Large intestine (tissue), 3 donors: ENCODE measurements around the gene ZCCHC14. TPM values are rescaled to one million over a fixed set of nuclear protein-coding genes. Genes with fewer than 3 reads are reported as not detected.
"Not testable (repeated sequence)": the region's sequence is repeated elsewhere in the genome, so short reads cannot be mapped to it uniquely, and the experiment has no call there.

Experiments used
- DNase-seq, 2 donors: peaks; one replicate each; pipeline versions ENCODE4 v3.0.0 to v3.0.0-alpha.2; 2013
- H3K27ac ChIP-seq: one replicate; pipeline ENCODE4 v1.5.1; 2013; ENCODE audit warnings: low read length
- H3K27me3 ChIP-seq: 2 replicates; pipeline ENCODE4 v1.6.1; 2013; ENCODE audit warnings: low read length; ENCODE audit not compliant: control insufficient read depth, insufficient read depth
- H3K36me3 ChIP-seq: 2 replicates; pipeline ENCODE4 v1.6.1; 2013; ENCODE audit warnings: low read length; ENCODE audit not compliant: control insufficient read depth, insufficient read depth
- H3K4me1 ChIP-seq: one replicate; pipeline ENCODE4 v1.6.1; 2013; ENCODE audit warnings: low read length; ENCODE audit not compliant: control insufficient read depth, insufficient read depth
- H3K4me3 ChIP-seq: one replicate; pipeline ENCODE4 v1.5.1; 2013; ENCODE audit warnings: low read length
- H3K9me3 ChIP-seq: one replicate; pipeline ENCODE4 v1.6.1; 2013; ENCODE audit warnings: mild to moderate bottlenecking, low read depth, low read length, moderate library complexity; ENCODE audit not compliant: control insufficient read depth
- WGBS: methylation state at CpG from one replicate; pipeline ENCODE4 v1.1.5; 2013; ENCODE audit warnings: low lambda C conversion rate; ENCODE audit not compliant: insufficient coverage; 5-methylcytosine and 5-hydroxymethylcytosine counted together
- polyA plus RNA-seq: library from polyadenylated mRNA; unstranded; fragments of 120-200 nt; gene quantifications from one replicate; pipeline ENCODE4 v1.2.1, GENCODE V29; 2013

Gene ZCCHC14
- polyA plus RNA-seq, 1 donor: 40.9 TPM

- Histone ChIP-seq H3K27me3 (no peaks in the 10 kb centered on the region), H3K27ac (no peak overlapping the region), H3K36me3 (no peaks in the 10 kb centered on the region), H3K4me1 (no peaks in the 10 kb centered on the region), H3K9me3 (peaks cover 3% of the 10 kb centered on the region), H3K4me3 (no peak overlapping the region)
- no CpG with 5 or more reads among the region's 25 CpGs for WGBS
- no peak for DNase-seq
These were observed 14.7 kb upstream of the ZCCHC14 start for GRCh38 chr16:87507351-87508069.

GRCh38 chr16:87506423-87507350, 13.9 kb upstream of the ZCCHC14 start:
- Histone ChIP-seq H3K36me3 (no peaks in the 10 kb centered on the region), H3K27me3 (no peaks in the 10 kb centered on the region), H3K4me1 (no peaks in the 10 kb centered on the region), H3K9me3 (peaks cover 8% of the 10 kb centered on the region), H3K27ac (no peak overlapping the region), H3K4me3 (no peak overlapping the region)
- no peak for DNase-seq
- WGBS: no CpG with 5 or more reads among the region's 13 CpGs

- DNase-seq: no peak
- no peaks in the 10 kb centered on the region for H3K36me3 ChIP-seq
- no peaks in the 10 kb centered on the region for H3K4me1 ChIP-seq
- WGBS: 100% methylated on average over 1 of the region's 2 CpGs
- no peak overlapping the region for H3K27ac ChIP-seq
- H3K27me3 ChIP-seq: no peaks in the 10 kb centered on the region
- H3K9me3 ChIP-seq: peaks cover 8% of the 10 kb centered on the region
- no peak overlapping the region for H3K4me3 ChIP-seq
These were observed 13.0 kb upstream of the ZCCHC14 start for GRCh38 chr16:87505834-87506233.

GRCh38 chr16:87503232-87503937, 10.6 kb upstream of the ZCCHC14 start:
- not testable (repeated sequence) for H3K27me3 ChIP-seq, H3K4me3 ChIP-seq, H3K9me3 ChIP-seq, H3K36me3 ChIP-seq, H3K4me1 ChIP-seq, H3K27ac ChIP-seq, DNase-seq
- no CpG with 5 or more reads among the region's 18 CpGs for WGBS

DNA sequence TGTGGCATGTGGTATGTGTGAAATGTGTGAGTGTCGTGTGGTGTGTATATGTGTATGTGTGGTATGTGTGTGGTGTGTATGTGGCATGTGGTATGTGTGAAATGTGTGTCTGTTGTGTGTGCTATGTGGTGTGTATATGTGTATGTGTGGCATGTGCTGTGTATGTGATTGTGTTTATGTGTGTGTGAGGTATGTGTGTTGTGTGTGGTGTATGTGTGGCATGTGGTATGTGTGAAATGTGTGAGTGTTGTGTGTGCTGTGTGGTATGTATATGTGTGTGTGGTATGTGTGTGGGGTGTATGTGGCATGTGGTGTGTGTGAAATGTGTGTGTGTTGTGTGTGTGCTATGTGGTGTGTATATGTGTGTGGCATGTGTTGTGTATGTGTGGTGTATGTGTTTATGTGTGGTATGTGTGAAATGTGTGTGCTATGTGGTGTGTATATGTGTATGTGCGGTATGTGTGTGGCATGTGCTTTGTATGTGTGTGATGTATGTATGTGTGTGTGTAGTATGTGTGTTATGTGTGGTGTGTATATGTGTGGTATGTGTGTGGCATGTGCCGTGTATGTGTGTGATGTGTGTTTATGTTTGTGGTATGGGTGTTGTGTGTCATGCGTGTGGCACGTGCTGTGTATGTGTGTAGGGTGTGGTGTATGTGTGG, 9.6 kb upstream of the ZCCHC14 start:
- H3K27me3 ChIP-seq: no peaks in the 10 kb centered on the region
- no peak for DNase-seq
- H3K27ac ChIP-seq: no peak overlapping the region
- peaks cover 6% of the 10 kb centered on the region for H3K4me1 ChIP-seq
- H3K36me3 ChIP-seq: no peaks in the 10 kb centered on the region
- no peak overlapping the region for H3K4me3 ChIP-seq
- peaks cover 5% of the 10 kb centered on the region for H3K9me3 ChIP-seq
- 100% methylated on average over 1 of the region's 5 CpGs for WGBS

DNA sequence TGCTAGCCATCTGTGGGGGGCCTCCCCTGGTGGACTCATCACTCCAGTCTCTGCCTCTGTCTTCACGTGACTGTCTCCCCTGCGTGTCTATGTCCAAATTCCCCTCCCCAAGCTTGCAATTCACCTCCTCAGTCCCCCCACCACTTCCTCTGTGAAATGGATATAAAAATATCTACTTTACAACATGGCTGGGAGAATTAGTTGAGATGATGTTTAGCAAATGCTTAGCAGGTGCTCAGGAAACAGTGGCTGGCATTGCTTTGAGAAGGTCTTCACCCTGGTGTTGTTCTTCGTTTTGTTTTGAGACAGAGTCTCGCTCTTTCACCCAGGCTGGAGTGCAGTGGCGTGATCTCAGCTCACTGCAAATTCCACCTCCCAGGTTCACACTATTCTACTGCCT, 8.3 kb upstream of the ZCCHC14 start:
- no peaks in the 10 kb centered on the region for H3K27me3 ChIP-seq

DNA sequence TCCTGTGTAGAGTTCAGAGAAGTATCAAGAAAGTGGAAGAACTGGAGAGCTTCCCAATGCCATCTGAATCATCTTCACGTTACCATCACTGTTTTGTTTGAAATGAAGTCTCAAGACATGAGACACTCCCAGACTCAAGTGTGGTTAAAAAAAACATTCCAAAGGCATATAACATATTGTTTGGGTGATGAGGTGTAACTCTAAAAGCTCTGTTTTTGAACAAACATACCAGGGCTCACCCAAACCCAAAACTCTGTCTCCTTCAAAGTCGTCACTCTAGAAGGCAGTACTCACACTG, 6.3 kb upstream of the ZCCHC14 start:
- H3K9me3 ChIP-seq: peaks cover 5% of the 10 kb centered on the region
- 80% methylated on average over 1 of the region's 2 CpGs for WGBS
- H3K27ac ChIP-seq: no peak overlapping the region
- H3K4me1 ChIP-seq: peaks cover 31% of the 10 kb centered on the region
- no peaks in the 10 kb centered on the region for H3K27me3 ChIP-seq
- H3K36me3 ChIP-seq: no peaks in the 10 kb centered on the region
- H3K4me3 ChIP-seq: no peak overlapping the region
- DNase-seq: no peak

More for the DNA sequence above, 8.3 kb upstream of the ZCCHC14 start:
- Histone ChIP-seq H3K4me3 (no peak overlapping the region), H3K9me3 (peaks cover 5% of the 10 kb centered on the region), H3K36me3 (no peaks in the 10 kb centered on the region), H3K4me1 (peaks cover 17% of the 10 kb centered on the region), H3K27ac (no peak overlapping the region)
- 100% methylated on average over 1 of the region's 5 CpGs for WGBS
- DNase-seq: no peak

DNA sequence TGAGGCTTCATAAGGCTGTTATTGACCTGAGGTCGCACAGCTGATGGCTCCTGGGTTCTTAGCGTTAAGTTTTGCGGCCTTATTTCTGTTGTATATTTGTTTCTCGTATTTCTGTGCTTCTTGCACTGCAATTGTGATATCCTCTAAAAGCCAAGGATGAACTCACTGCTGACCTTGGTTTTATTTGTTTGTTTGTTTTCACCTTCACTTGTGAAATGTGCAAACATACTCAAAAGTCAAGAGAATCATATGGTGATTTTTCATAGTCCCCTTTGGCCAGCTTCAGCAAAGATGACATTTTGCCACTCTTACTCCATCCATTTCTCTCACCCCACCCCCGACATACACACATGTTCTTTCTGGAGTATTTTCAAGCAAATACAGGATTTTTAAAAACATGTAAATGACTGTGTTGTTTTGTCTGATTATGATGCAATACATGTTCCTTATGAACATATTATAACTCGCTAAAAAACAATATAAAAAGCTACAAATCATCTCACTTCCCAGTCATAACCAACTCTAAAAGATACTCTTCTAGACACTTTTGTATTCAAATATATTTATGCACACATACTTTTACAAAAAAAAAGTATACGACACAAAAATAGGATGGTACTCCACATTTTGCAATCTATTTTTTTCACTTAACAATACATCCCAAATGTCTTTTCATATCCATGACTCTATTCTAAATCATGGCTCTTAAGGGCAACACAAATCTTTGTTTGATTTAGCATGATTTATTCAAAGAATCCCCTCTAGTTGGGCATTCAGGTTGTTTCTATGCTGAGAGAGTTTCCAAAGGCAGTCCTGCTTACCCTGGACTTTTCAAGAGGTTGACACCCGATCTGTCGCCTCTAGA, 5.7 kb upstream of the ZCCHC14 start:
- Histone ChIP-seq H3K36me3 (no peaks in the 10 kb centered on the region), H3K27ac (peak overlapping the region; percentile 82), H3K4me1 (peaks cover 35% of the 10 kb centered on the region), H3K9me3 (peaks cover 5% of the 10 kb centered on the region), H3K4me3 (no peak overlapping the region), H3K27me3 (no peaks in the 10 kb centered on the region)
- DNase-seq: no peak
- 86% methylated on average over 3 of the region's 9 CpGs for WGBS

DNA sequence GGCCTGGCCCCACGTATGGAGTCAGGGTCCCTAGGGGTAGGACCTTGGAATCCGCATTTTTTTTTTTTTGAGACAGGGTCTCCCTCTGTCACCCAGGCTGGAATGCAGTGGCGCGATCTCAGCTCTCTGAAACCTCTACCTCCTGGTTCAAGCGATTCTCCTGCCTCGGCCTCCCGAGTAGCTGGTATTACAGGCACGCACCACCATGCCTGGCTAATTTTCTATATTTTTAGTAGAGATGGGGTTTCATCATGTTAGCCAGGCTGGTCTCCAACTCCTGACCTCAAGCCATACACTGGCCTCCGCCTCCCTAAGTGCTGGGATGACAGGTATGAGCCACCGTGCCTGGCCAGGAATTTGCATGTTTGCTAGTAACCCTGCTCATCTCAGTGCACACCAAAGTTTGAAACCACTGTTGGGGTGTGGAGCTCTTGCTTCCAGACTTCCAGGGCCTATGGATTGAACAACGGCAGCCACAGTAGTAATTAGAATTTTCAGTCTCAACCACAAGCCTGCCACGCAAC, 5.0 kb upstream of the ZCCHC14 start:
- not testable (repeated sequence) for H3K27me3 ChIP-seq, H3K4me3 ChIP-seq, H3K9me3 ChIP-seq, DNase-seq, H3K36me3 ChIP-seq
- Histone ChIP-seq H3K4me1 (peaks cover 38% of the 10 kb centered on the region), H3K27ac (peak overlapping the region; percentile 82)
- no CpG with 5 or more reads among the region's 12 CpGs for WGBS
